Smooth muscle cell (in vitro differentiated cells): Measurements from ENCODE around the gene ZNF45. TPM values are rescaled to one million over a fixed set of nuclear protein-coding genes. Genes with fewer than 3 reads are reported as not detected.
"Not testable (repeated sequence)": the region's sequence is repeated elsewhere in the genome, so short reads cannot be mapped to it uniquely, and the experiment has no call there.

Experiments used
- DNase-seq: peaks from one replicate; lab custom pipeline; 2025; ENCODE audit not compliant: unreplicated experiment; lab: John Stamatoyannopoulos, UW
- H2AFZ ChIP-seq: fragments of 200-600 bp; sonication (generic); 2 replicates; pipeline ENCODE4 v1.6.0; 2016; ENCODE audit warnings: antibody characterized with exemption, low read depth, mild to moderate bottlenecking
- H3F3A ChIP-seq: fragments of 200-600 bp; sonication (generic); 2 replicates; pipeline ENCODE4 v1.6.0; 2017; ENCODE audit warnings: antibody characterized with exemption, low read depth
- H3K27ac ChIP-seq: fragments of 200-600 bp; sonication (generic); 2 replicates; pipeline ENCODE4 v1.5.1; 2016; ENCODE audit warnings: low read depth, mild to moderate bottlenecking
- H3K27me3 ChIP-seq: fragments of 200-600 bp; sonication (generic); 2 replicates; pipeline ENCODE4 v1.6.1; 2016; ENCODE audit warnings: low read depth, mild to moderate bottlenecking
- H3K36me3 ChIP-seq: fragments of 200-600 bp; sonication (generic); 2 replicates; pipeline ENCODE4 v1.5.1; 2016; ENCODE audit warnings: low read depth
- H3K4me1 ChIP-seq: fragments of 200-600 bp; sonication (generic); 2 replicates; pipeline ENCODE4 v1.5.1; 2016; ENCODE audit warnings: low read depth
- H3K4me2 ChIP-seq: fragments of 200-600 bp; sonication (generic); 2 replicates; pipeline ENCODE4 v1.6.0; 2016; ENCODE audit warnings: mild to moderate bottlenecking
- H3K4me3 ChIP-seq: fragments of 200-600 bp; sonication (generic); 2 replicates; pipeline ENCODE4 v1.5.1; 2016; ENCODE audit warnings: mild to moderate bottlenecking
- H3K79me2 ChIP-seq: fragments of 200-600 bp; sonication (generic); 2 replicates; pipeline ENCODE4 v1.6.0; 2016; ENCODE audit warnings: low read depth, mild to moderate bottlenecking
- H3K9ac ChIP-seq: fragments of 200-600 bp; sonication (generic); 2 replicates; pipeline ENCODE4 v1.6.0; 2016; ENCODE audit warnings: low read depth
- H3K9me3 ChIP-seq: fragments of 200-600 bp; sonication (generic); replicated peaks from 2 replicates; pipeline ENCODE4 v1.5.1; 2016; ENCODE audit warnings: low read depth
- H4K20me1 ChIP-seq: fragments of 200-600 bp; sonication (generic); 2 replicates; pipeline ENCODE4 v1.6.0; 2016; ENCODE audit warnings: low read depth
- CTCF ChIP-seq: fragments of 200-600 bp; sonication (generic); IDR thresholded peaks from 2 replicates; pipeline ENCODE4 v1.5.1; 2017; ENCODE audit warnings: borderline replicate concordance, mild to moderate bottlenecking, antibody characterized with exemption; ENCODE audit not compliant: insufficient read depth, poor library complexity, severe bottlenecking
- WGBS: methylation state at CpG from one replicate; pipeline ENCODE4 v1.1.7; 2016; ENCODE audit warnings: low lambda C conversion rate; 5-methylcytosine and 5-hydroxymethylcytosine counted together
- polyA plus RNA-seq: library from polyadenylated mRNA; unstranded; fragments of >200 nt; fragmentation: Nextera tagmentation; extraction: Ambion mirVana; gene quantifications from 2 replicates; pipeline ENCODE4 v1.2.1, GENCODE V29; 2016
- total RNA-seq: library from RNA; depleted of rRNA; stranded (reverse); fragments of >200 nt; gene quantifications from 2 replicates; pipeline ENCODE4 v1.2.3, GENCODE V29; 2014

Gene ZNF45
- total and polyA plus RNA-seq, 2 experiments from 2014 or later = 6.1 to 6.7 TPM

- peaks cover under 1% of the 10 kb centered on the region for H3K4me1 ChIP-seq
- no peaks in the 10 kb centered on the region for H3K9me3 ChIP-seq
- no peak overlapping the region for H3K27ac ChIP-seq
- H3K36me3 ChIP-seq = peaks cover 3% of the 10 kb centered on the region
- H3K4me3 ChIP-seq = no peak overlapping the region
- no peaks in the 10 kb centered on the region for H3K79me2 ChIP-seq
- 93% methylated on average over 2 of the region's 2 CpGs for WGBS
- DNase-seq = no peak
- H2AFZ ChIP-seq = no peak overlapping the region
- no peaks in the 10 kb centered on the region for H4K20me1 ChIP-seq
- H3F3A ChIP-seq = no peaks in the 10 kb centered on the region
- no peak overlapping the region for H3K9ac ChIP-seq
- H3K27me3 ChIP-seq = no peaks in the 10 kb centered on the region
- no peak overlapping the region for H3K4me2 ChIP-seq
- no peak for TF ChIP-seq CTCF
These were observed 39.3 kb downstream of the ZNF45 start for GRCh38 chr19:43895727-43896308.

GRCh38 chr19:43883864-43884263 is 51.2 kb downstream of the ZNF45 start, which contains the start of gene ZNF404:
Gene ZNF404, minus strand, starts transcription at chr19:43883964.
- no peak for TF ChIP-seq CTCF
- 77% methylated on average over 2 of the region's 2 CpGs for WGBS
- no peak within 1 kb of the TSS for H3K9ac ChIP-seq
- no peaks in the 10 kb centered on the region for H4K20me1 ChIP-seq
- no peaks in the 10 kb centered on the region for H3F3A ChIP-seq
- H3K27me3 ChIP-seq = no peaks in the 10 kb centered on the region
- H3K4me1 ChIP-seq = no peaks in the 10 kb centered on the region
- H3K4me2 ChIP-seq = no peak within 1 kb of the TSS
- DNase-seq = no peak
- peaks cover 50% of the 10 kb centered on the region for H3K36me3 ChIP-seq
- no peak within 1 kb of the TSS for H2AFZ ChIP-seq
- no peak within 1 kb of the TSS for H3K4me3 ChIP-seq
- no peak within 1 kb of the TSS for H3K27ac ChIP-seq
- no peaks in the 10 kb centered on the region for H3K79me2 ChIP-seq
- H3K9me3 ChIP-seq = peaks cover 46% of the 10 kb centered on the region

GRCh38 chr19:43880483-43880882 is 54.6 kb downstream of the ZNF45 start:
- Histone ChIP-seq H3K4me3 (no peak overlapping the region), H2AFZ (no peak overlapping the region), H4K20me1 (no peaks in the 10 kb centered on the region), H3K9me3 (peaks cover 62% of the 10 kb centered on the region), H3K27me3 (no peaks in the 10 kb centered on the region), H3K79me2 (no peaks in the 10 kb centered on the region), H3K9ac (no peak overlapping the region), H3F3A (no peaks in the 10 kb centered on the region), H3K27ac (no peak overlapping the region), H3K4me1 (no peaks in the 10 kb centered on the region), H3K36me3 (peaks cover 60% of the 10 kb centered on the region), H3K4me2 (no peak overlapping the region)
- no peak for DNase-seq
- 86% methylated on average over 5 of the region's 5 CpGs for WGBS
- no peak for TF ChIP-seq CTCF

- H3F3A ChIP-seq = peaks cover 3% of the 10 kb centered on the region
- no peak overlapping the region for H3K4me2 ChIP-seq
- H3K36me3 ChIP-seq = peaks cover 35% of the 10 kb centered on the region
- no peaks in the 10 kb centered on the region for H4K20me1 ChIP-seq
- H2AFZ ChIP-seq = no peak overlapping the region
- H3K9me3 ChIP-seq = peaks cover 72% of the 10 kb centered on the region
- no peak overlapping the region for H3K4me3 ChIP-seq
- H3K27me3 ChIP-seq = no peaks in the 10 kb centered on the region
- H3K27ac ChIP-seq = no peak overlapping the region
- 93% methylated on average over 5 of the region's 5 CpGs for WGBS
- no peak overlapping the region for H3K9ac ChIP-seq
- no peak for TF ChIP-seq CTCF
- H3K4me1 ChIP-seq = no peaks in the 10 kb centered on the region
- H3K79me2 ChIP-seq = no peaks in the 10 kb centered on the region
- no peak for DNase-seq
These were observed 62.3 kb downstream of the ZNF45 start for GRCh38 chr19:43872547-43873336.

GRCh38 chr19:43866923-43867322 is 68.2 kb downstream of the ZNF45 start:
- H3K4me1 ChIP-seq, H3K27ac ChIP-seq, H3K27me3 ChIP-seq, H3K4me2 ChIP-seq, H3F3A ChIP-seq, H3K9ac ChIP-seq, DNase-seq, H3K4me3 ChIP-seq, H3K79me2 ChIP-seq, H3K36me3 ChIP-seq, H4K20me1 ChIP-seq, H2AFZ ChIP-seq: not testable (repeated sequence)
- H3K9me3 ChIP-seq = peaks cover 32% of the 10 kb centered on the region
- 93% methylated on average over 28 of the region's 28 CpGs for WGBS
